A549 (cell line): Measurements from ENCODE around the gene ECE1.

Source experiments
- CEBPB ChIP-seq, 2 experiments: fragments of >200 bp in 1 of 2; sonication (Bioruptor Twin) in 1 of 2; formaldehyde crosslinking in 1 of 2; IDR thresholded peaks; 2 replicates each; pipeline ENCODE4 v1.6.1; 2012 to 2016
- CTCF ChIP-seq: fragments of >200 bp; sonication (Bioruptor Twin); formaldehyde crosslinking; IDR thresholded peaks from 3 replicates; pipeline ENCODE4 v1.5.1; 2016
- ELK1 ChIP-seq: fragments of 150-350 bp; IDR thresholded peaks from 2 replicates; pipeline ENCODE4 v1.6.1; 2014; ENCODE audit warnings: low read depth, mild to moderate bottlenecking, low read length
- HDAC2 ChIP-seq: fragments of 200-600 bp; sonication (generic); IDR thresholded peaks from 2 replicates; pipeline ENCODE4 v1.6.1; 2016
- MAFK ChIP-seq: fragments of 450-650 bp; IDR thresholded peaks from 2 replicates; pipeline ENCODE4 v1.6.1; 2014; ENCODE audit not compliant: partially characterized antibody
- MAX ChIP-seq: IDR thresholded peaks from 2 replicates; pipeline ENCODE4 v1.6.1; 2012
- MYC ChIP-seq: IDR thresholded peaks from 2 replicates; pipeline ENCODE4 v1.6.1; 2012; ENCODE audit warnings: mild to moderate bottlenecking, inconsistent platforms, low read length, improper control_type of control experiment, borderline replicate concordance
- PBX3 ChIP-seq: IDR thresholded peaks from 2 replicates; pipeline ENCODE4 v1.6.1; 2012
- REST ChIP-seq: fragments of 200-600 bp; sonication (generic); IDR thresholded peaks from 2 replicates; pipeline ENCODE4 v1.6.1; 2016; ENCODE audit warnings: antibody characterized with exemption, mild to moderate bottlenecking, moderate library complexity

- TF ChIP-seq HDAC2 (no peak), CTCF (no peak), ELK1 (no peak), CEBPB (IDR thresholded peaks at IDR 0.05) (no peak), MYC (no peak), MAFK (no peak), REST (no peak), MAX (no peak), PBX3 (no peak)
These were observed 49.6 kb downstream of the ECE1 start for GRCh38 chr1:21240706-21241105.
